Fibroblast of lung (primary cell): ENCODE results near the gene ING2.

Experiments
- EZH2 ChIP-seq: IDR thresholded peaks from 2 replicates; pipeline ENCODE4 v1.5.1; 2012; ENCODE audit warnings: low read length, control low read depth, mild to moderate bottlenecking; ENCODE audit errors: missing control alignments
- TF ChIP-seq, protein P1 (sequence below), 2 donors: IDR thresholded peaks in 1 of 2; conservative IDR thresholded peaks in 1 of 2; 1 replicate in 1 of 2; 2 replicates in 1 of 2; pipeline ENCODE4 v1.5.1; 2011 to 2012; ENCODE audit warnings: low read length in 2 of 2, control low read depth in 1 of 2, inconsistent platforms in 1 of 2, low read depth in 1 of 2, mild to moderate bottlenecking in 1 of 2

- TF ChIP-seq, protein P1, sequence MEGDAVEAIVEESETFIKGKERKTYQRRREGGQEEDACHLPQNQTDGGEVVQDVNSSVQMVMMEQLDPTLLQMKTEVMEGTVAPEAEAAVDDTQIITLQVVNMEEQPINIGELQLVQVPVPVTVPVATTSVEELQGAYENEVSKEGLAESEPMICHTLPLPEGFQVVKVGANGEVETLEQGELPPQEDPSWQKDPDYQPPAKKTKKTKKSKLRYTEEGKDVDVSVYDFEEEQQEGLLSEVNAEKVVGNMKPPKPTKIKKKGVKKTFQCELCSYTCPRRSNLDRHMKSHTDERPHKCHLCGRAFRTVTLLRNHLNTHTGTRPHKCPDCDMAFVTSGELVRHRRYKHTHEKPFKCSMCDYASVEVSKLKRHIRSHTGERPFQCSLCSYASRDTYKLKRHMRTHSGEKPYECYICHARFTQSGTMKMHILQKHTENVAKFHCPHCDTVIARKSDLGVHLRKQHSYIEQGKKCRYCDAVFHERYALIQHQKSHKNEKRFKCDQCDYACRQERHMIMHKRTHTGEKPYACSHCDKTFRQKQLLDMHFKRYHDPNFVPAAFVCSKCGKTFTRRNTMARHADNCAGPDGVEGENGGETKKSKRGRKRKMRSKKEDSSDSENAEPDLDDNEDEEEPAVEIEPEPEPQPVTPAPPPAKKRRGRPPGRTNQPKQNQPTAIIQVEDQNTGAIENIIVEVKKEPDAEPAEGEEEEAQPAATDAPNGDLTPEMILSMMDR (conservative IDR thresholded peaks at IDR 0.05 in 1 of 2, IDR thresholded peaks at IDR 0.05 in 1 of 2; ENCODE audit: low read depth in 1 of 2, low read length in 2 of 2) = no peak
- no peak for TF ChIP-seq EZH2
These were observed 11.6 kb upstream of the ING2 start for GRCh38 chr4:183493246-183493645.
